Neural cell (in vitro differentiated cells): ENCODE data around the gene EMILIN2. TPM values are rescaled to one million over a fixed set of nuclear protein-coding genes. Genes with fewer than 3 reads are reported as not detected.

ENCODE experiments used
- H2AFZ ChIP-seq: fragments of 200-600, 300-800 bp; sonication (generic), shearing (Covaris generic); 2 replicates; pipeline ENCODE4 v1.6.0; 2014; ENCODE audit warnings: low read depth, mild to moderate bottlenecking, antibody characterized with exemption, low read length, moderate library complexity
- H3F3A ChIP-seq: fragments of 200-600 bp; shearing (Covaris generic); 2 replicates; pipeline ENCODE4 v1.6.1; 2016; ENCODE audit warnings: mild to moderate bottlenecking, moderate library complexity, mixed read lengths, antibody characterized with exemption, low read length; ENCODE audit not compliant: insufficient read depth, poor library complexity, severe bottlenecking
- H3K27ac ChIP-seq: fragments of 200-600, 300-800 bp; sonication (generic), shearing (Covaris generic); 2 replicates; pipeline ENCODE4 v1.5.1; 2014; ENCODE audit warnings: mild to moderate bottlenecking, low read length, moderate library complexity
- H3K27me3 ChIP-seq: fragments of 300-800, 200-600 bp; sonication (generic), shearing (Covaris generic); 2 replicates; pipeline ENCODE4 v1.6.0; 2014; ENCODE audit warnings: mild to moderate bottlenecking, low read depth, low read length, moderate library complexity; ENCODE audit not compliant: insufficient read depth
- H3K36me3 ChIP-seq: fragments of 300-800, 200-600 bp; sonication (generic), shearing (Covaris generic); 2 replicates; pipeline ENCODE4 v1.5.1; 2014; ENCODE audit warnings: mild to moderate bottlenecking, antibody characterized with exemption, low read length, moderate library complexity; ENCODE audit not compliant: insufficient read depth
- H3K4me2 ChIP-seq: fragments of 300-800, 200-600 bp; sonication (generic), shearing (Covaris generic); 2 replicates; pipeline ENCODE4 v1.6.0; 2014; ENCODE audit warnings: mild to moderate bottlenecking, low read length
- H3K4me3 ChIP-seq: fragments of 300-800, 200-600 bp; sonication (generic), shearing (Covaris generic); 2 replicates; pipeline ENCODE4 v1.5.1; 2014; ENCODE audit warnings: mild to moderate bottlenecking, low read length, moderate library complexity
- H3K79me2 ChIP-seq: fragments of 200-600 bp; shearing (Covaris generic); replicated peaks from 2 replicates; pipeline ENCODE4 v1.6.0; 2014; ENCODE audit warnings: mild to moderate bottlenecking, low read length, moderate library complexity; ENCODE audit not compliant: insufficient read depth
- H3K9ac ChIP-seq: fragments of 300-800, 200-600 bp; sonication (generic), shearing (Covaris generic); 2 replicates; pipeline ENCODE4 v1.6.1; 2016; ENCODE audit warnings: mild to moderate bottlenecking, low read length, mixed read lengths
- H3K9me2 ChIP-seq: fragments of 200-600 bp; shearing (Covaris generic); 2 replicates; pipeline ENCODE4 v1.6.1; 2016; ENCODE audit warnings: mild to moderate bottlenecking, low read length, mixed read lengths; ENCODE audit not compliant: insufficient read depth
- H3K9me3 ChIP-seq: fragments of 200-600, 300-800 bp; sonication (generic), shearing (Covaris generic); 2 replicates; pipeline ENCODE4 v1.6.1; 2016; ENCODE audit warnings: mild to moderate bottlenecking, mixed run types, low read length, moderate library complexity, mixed read lengths
- H4K20me1 ChIP-seq: fragments of 200-600 bp; shearing (Covaris generic); 2 replicates; pipeline ENCODE4 v1.6.1; 2016; ENCODE audit warnings: mild to moderate bottlenecking, mixed run types; ENCODE audit not compliant: insufficient read depth
- EP300 ChIP-seq: fragments of 450-650 bp; conservative IDR thresholded peaks from 2 replicates; pipeline ENCODE4 v1.6.1; 2014; ENCODE audit warnings: antibody characterized with exemption, mild to moderate bottlenecking, moderate library complexity; ENCODE audit not compliant: poor library complexity, severe bottlenecking
- EZH2 ChIP-seq: fragments of 200-600, 300-800 bp; shearing (Covaris generic), sonication (generic); IDR thresholded peaks from 2 replicates; pipeline ENCODE4 v1.6.1; 2014; ENCODE audit warnings: antibody characterized with exemption, low read length, borderline replicate concordance, mild to moderate bottlenecking; ENCODE audit not compliant: insufficient read depth, poor library complexity, severe bottlenecking
- MXI1 ChIP-seq: fragments of 450-650 bp; conservative IDR thresholded peaks from 2 replicates; pipeline ENCODE4 v1.6.1; 2014; ENCODE audit warnings: antibody characterized with exemption, mild to moderate bottlenecking; ENCODE audit not compliant: poor library complexity, severe bottlenecking
- POLR2AphosphoS5 ChIP-seq: IDR thresholded peaks from 2 replicates; pipeline ENCODE4 v1.6.1; 2012
- RAD21 ChIP-seq: fragments of 450-650 bp; conservative IDR thresholded peaks from 2 replicates; pipeline ENCODE4 v1.6.1; 2014; ENCODE audit warnings: antibody characterized with exemption, mild to moderate bottlenecking, moderate library complexity
- SMC3 ChIP-seq: fragments of 450-650 bp; conservative IDR thresholded peaks from 2 replicates; pipeline ENCODE4 v1.6.1; 2014; ENCODE audit warnings: antibody characterized with exemption, mild to moderate bottlenecking, moderate library complexity; ENCODE audit not compliant: poor library complexity
- TAF1 ChIP-seq: IDR thresholded peaks from 2 replicates; pipeline ENCODE4 v1.6.1; 2012; ENCODE audit warnings: low read depth
- polyA plus RNA-seq: library from polyadenylated mRNA; depleted of rRNA; stranded (reverse); fragments of >200 nt; gene quantifications from 2 replicates; pipeline ENCODE4 v1.2.3, GENCODE V29; 2014
- TF ChIP-seq, protein P1 (sequence below): fragments of 450-650 bp; IDR thresholded peaks from 2 replicates; pipeline ENCODE4 v1.5.1; 2014; ENCODE audit warnings: antibody characterized with exemption, mild to moderate bottlenecking, moderate library complexity; ENCODE audit not compliant: poor library complexity, severe bottlenecking
- TF ChIP-seq, protein P2 (sequence below): IDR thresholded peaks from 2 replicates; pipeline ENCODE4 v1.6.1; 2012; ENCODE audit warnings: borderline replicate concordance

The EMILIN2 gene
- polyA plus RNA-seq, 1 donor from 2014 or later: not detected

DNA sequence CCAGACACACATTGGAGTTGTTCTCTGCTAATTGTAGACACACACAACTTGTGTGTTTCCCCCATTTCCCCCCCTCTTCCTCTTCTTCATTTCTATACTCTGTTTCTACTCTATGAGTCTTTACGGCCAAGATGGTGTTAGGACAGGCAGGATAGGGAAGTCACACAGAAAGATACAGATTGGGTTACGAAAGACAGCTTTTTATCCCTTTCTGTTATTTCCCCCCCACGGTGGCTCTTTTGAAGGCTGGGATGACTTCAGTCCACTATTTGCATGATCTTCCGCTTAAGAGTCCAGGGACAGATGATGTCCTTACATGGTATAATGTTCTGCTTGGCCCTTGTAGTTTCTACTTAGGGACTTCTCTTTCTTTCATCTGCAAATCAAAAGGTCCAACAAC is 1.6 kb upstream of the EMILIN2 start:
- H3K79me2 ChIP-seq: no peaks in the 10 kb centered on the region
- peaks cover 52% of the 10 kb centered on the region for H3K27me3 ChIP-seq
- H4K20me1 ChIP-seq: no peaks in the 10 kb centered on the region
- no peaks in the 10 kb centered on the region for H3K9me2 ChIP-seq
- no peaks in the 10 kb centered on the region for H3K36me3 ChIP-seq
- no peak overlapping the region for H3K27ac ChIP-seq
- H3K9me3 ChIP-seq: no peaks in the 10 kb centered on the region
- no peak overlapping the region for H3K4me2 ChIP-seq
- H2AFZ ChIP-seq: no peak overlapping the region
- no peak overlapping the region for H3K9ac ChIP-seq
- no peaks in the 10 kb centered on the region for H3F3A ChIP-seq
- TF ChIP-seq, protein P1, sequence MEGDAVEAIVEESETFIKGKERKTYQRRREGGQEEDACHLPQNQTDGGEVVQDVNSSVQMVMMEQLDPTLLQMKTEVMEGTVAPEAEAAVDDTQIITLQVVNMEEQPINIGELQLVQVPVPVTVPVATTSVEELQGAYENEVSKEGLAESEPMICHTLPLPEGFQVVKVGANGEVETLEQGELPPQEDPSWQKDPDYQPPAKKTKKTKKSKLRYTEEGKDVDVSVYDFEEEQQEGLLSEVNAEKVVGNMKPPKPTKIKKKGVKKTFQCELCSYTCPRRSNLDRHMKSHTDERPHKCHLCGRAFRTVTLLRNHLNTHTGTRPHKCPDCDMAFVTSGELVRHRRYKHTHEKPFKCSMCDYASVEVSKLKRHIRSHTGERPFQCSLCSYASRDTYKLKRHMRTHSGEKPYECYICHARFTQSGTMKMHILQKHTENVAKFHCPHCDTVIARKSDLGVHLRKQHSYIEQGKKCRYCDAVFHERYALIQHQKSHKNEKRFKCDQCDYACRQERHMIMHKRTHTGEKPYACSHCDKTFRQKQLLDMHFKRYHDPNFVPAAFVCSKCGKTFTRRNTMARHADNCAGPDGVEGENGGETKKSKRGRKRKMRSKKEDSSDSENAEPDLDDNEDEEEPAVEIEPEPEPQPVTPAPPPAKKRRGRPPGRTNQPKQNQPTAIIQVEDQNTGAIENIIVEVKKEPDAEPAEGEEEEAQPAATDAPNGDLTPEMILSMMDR: no peak
- no peak overlapping the region for H3K4me3 ChIP-seq

DNA sequence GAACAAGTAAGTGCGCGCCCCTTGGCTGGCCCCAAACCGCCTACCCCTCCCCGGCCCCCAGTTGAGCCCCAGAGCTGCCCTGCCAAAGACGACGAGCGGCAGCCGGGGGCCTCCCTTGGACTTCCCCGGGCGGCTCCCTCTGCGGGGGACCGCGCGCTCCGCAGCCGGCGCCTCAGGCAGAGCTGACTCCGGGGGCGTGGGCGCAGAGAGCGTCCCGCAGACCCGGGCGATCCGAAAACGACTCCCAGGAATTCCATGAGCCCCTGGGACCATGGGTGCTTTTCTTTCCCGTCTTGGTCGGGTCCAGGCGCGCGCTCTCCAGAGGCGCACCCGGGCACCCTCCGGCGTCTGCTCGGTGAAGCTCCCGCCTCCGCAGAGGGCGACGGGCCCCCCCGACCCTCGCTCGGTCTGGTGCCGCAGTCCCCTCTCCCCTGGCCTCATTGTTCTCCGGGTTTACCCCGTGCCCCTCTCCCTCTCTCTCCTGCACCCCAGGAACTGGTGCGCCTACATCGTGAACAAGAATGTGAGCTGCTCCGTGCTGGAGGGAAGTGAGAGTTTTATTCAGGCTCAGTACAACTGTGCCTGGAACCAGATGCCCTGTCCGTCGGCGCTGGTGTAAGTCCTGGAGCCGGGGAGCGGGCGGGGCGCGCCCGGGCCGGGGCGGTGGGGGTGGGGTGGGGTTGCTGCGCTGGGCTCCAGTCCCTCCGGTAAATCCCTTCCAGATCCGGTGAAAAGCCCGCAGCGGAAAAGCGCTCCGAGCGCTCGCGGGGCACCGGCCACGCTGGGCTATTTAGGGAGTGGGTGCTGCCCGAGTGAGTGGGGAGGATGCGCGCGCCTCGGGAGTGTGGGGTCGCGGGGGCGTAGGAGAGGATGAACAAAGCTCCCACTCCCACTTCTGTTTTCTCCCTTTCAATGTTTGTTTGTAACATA is 776 bp downstream of the EMILIN2 start:
- Histone ChIP-seq H3K79me2 (no peaks in the 10 kb centered on the region), H3F3A (no peaks in the 10 kb centered on the region), H3K9ac (no peak overlapping the region), H3K27me3 (peaks cover 52% of the 10 kb centered on the region), H3K9me3 (no peaks in the 10 kb centered on the region), H3K27ac (no peak overlapping the region), H4K20me1 (no peaks in the 10 kb centered on the region), H3K36me3 (no peaks in the 10 kb centered on the region), H3K4me3 (peak overlapping the region; percentile 75), H3K9me2 (no peaks in the 10 kb centered on the region), H3K4me2 (peak overlapping the region; percentile 68), H2AFZ (no peak overlapping the region)
- peak; percentile 80 for TF ChIP-seq EZH2
- no peak for TF ChIP-seq POLR2AphosphoS5

DNA sequence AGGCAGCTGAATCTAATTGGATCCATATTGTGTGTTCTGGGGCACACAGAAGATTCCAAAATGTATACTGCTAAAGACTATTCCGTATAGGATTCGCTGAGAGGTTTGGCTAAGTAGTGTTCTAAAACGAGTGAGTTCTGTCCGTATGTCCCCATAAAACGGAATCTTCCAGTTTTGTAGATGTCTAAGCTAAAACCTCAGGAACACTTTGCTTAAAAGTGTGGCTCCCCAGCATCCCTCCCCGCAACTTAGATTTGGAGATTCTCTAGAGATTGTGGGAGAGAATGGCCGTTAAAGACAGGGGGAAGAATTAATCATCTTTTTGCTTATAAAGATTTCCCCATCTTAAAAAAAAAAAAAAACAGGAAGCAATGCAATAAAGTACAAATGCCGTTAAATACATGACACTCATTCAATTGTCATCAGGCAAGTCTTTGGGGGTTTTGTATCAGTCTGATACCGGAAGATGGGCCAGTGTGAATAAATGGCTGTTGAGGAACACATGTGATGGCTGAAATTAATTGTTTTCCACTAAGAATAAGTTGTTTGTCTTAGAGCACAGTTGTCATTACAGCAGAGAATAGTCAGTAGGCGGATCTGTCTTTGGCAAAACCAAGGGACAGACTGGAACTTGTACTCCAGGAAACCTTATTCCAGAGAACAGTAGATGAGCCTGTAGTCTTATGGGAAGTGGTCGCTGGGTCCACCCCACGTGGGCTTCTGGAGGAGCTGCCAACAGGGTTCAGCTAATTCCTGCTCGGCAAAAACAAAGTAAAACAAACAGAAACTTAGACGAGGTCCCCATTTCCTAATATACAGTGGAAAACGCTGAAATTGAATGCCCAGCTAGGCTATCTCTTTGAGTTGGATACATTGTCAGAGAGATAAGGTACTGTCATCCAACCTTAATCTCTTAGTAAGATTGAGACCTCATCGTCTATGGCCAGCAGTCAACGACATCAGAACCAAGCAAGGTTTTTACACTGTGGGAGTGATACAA is 1.7 kb downstream of the EMILIN2 start:
- Histone ChIP-seq H3F3A (no peaks in the 10 kb centered on the region), H2AFZ (no peak overlapping the region), H3K27me3 (peaks cover 52% of the 10 kb centered on the region), H3K4me2 (peak overlapping the region; percentile 68), H4K20me1 (no peaks in the 10 kb centered on the region), H3K4me3 (peak overlapping the region; percentile 75), H3K9me2 (no peaks in the 10 kb centered on the region), H3K27ac (no peak overlapping the region), H3K79me2 (no peaks in the 10 kb centered on the region), H3K9ac (no peak overlapping the region), H3K36me3 (no peaks in the 10 kb centered on the region), H3K9me3 (no peaks in the 10 kb centered on the region)
- TF ChIP-seq MXI1: no peak
- no peak for TF ChIP-seq EZH2
- no peak for TF ChIP-seq SMC3
- TF ChIP-seq POLR2AphosphoS5: no peak
- no peak for TF ChIP-seq EP300
- TF ChIP-seq, protein P2, sequence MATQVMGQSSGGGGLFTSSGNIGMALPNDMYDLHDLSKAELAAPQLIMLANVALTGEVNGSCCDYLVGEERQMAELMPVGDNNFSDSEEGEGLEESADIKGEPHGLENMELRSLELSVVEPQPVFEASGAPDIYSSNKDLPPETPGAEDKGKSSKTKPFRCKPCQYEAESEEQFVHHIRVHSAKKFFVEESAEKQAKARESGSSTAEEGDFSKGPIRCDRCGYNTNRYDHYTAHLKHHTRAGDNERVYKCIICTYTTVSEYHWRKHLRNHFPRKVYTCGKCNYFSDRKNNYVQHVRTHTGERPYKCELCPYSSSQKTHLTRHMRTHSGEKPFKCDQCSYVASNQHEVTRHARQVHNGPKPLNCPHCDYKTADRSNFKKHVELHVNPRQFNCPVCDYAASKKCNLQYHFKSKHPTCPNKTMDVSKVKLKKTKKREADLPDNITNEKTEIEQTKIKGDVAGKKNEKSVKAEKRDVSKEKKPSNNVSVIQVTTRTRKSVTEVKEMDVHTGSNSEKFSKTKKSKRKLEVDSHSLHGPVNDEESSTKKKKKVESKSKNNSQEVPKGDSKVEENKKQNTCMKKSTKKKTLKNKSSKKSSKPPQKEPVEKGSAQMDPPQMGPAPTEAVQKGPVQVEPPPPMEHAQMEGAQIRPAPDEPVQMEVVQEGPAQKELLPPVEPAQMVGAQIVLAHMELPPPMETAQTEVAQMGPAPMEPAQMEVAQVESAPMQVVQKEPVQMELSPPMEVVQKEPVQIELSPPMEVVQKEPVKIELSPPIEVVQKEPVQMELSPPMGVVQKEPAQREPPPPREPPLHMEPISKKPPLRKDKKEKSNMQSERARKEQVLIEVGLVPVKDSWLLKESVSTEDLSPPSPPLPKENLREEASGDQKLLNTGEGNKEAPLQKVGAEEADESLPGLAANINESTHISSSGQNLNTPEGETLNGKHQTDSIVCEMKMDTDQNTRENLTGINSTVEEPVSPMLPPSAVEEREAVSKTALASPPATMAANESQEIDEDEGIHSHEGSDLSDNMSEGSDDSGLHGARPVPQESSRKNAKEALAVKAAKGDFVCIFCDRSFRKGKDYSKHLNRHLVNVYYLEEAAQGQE: no peak
- no peak for TF ChIP-seq RAD21
- TF ChIP-seq, protein P1: no peak
- no peak for TF ChIP-seq TAF1
